GM18858 (cell line): Measurements from ENCODE around the gene OR2B2.
"Not testable (repeated sequence)": the region's sequence is repeated elsewhere in the genome, so short reads cannot be mapped to it uniquely, and the experiment has no call there.

ENCODE experiments used
- ATAC-seq: cut with Tn5 transposase; IDR thresholded peaks from one replicate; pipeline ENCODE4 v1.9.1; 2021; ENCODE audit not compliant: unreplicated experiment

The OR2B2 gene

GRCh38 chr6:27911956-27912446 lies at the start of gene OR2B2:
Gene OR2B2, minus strand, starts transcription at chr6:27912396. Its CDS starts 77 bp downstream, at chr6:27912319.
- ATAC-seq = no peak

- no peak for ATAC-seq
Observed at GRCh38 chr6:27957516-27957915, 45.3 kb upstream of the OR2B2 start.

- ATAC-seq = no peak
Observed at GRCh38 chr6:27956941-27957340, 44.7 kb upstream of the OR2B2 start, which contains the start of gene OR2B6. Gene OR2B6, plus strand, starts transcription at chr6:27957241. Its CDS starts 0 bp downstream, at chr6:27957241.

GRCh38 chr6:27951040-27951439 lies 38.8 kb upstream of the OR2B2 start:
- no peak for ATAC-seq

- no peak for ATAC-seq
Observed at GRCh38 chr6:27948237-27948636, 36.0 kb upstream of the OR2B2 start.

GRCh38 chr6:27943072-27943471 lies 30.9 kb upstream of the OR2B2 start:
- not testable (repeated sequence) for ATAC-seq

- ATAC-seq = no peak
Observed at GRCh38 chr6:27940766-27941165, 28.6 kb upstream of the OR2B2 start.

GRCh38 chr6:27931209-27931608 lies 19.0 kb upstream of the OR2B2 start:
- ATAC-seq = no peak

- ATAC-seq = not testable (repeated sequence)
Observed at GRCh38 chr6:27929930-27930329, 17.7 kb upstream of the OR2B2 start.

- ATAC-seq = not testable (repeated sequence)
Observed at GRCh38 chr6:27928041-27928440, 15.8 kb upstream of the OR2B2 start.

- no peak for ATAC-seq
Observed at GRCh38 chr6:27924179-27924578, 12.0 kb upstream of the OR2B2 start.

GRCh38 chr6:27922949-27923348 lies 10.8 kb upstream of the OR2B2 start:
- ATAC-seq = no peak

GRCh38 chr6:27908017-27908416 lies 4.2 kb downstream of the OR2B2 start:
- no peak for ATAC-seq

- ATAC-seq = no peak
Observed at GRCh38 chr6:27902335-27903314, 9.6 kb downstream of the OR2B2 start.

- no peak for ATAC-seq
Observed at GRCh38 chr6:27901801-27902200, 10.4 kb downstream of the OR2B2 start.

- not testable (repeated sequence) for ATAC-seq
Observed at GRCh38 chr6:27900197-27900596, 12.0 kb downstream of the OR2B2 start.

- no peak for ATAC-seq
Observed at GRCh38 chr6:27899543-27899942, 12.7 kb downstream of the OR2B2 start.

GRCh38 chr6:27897580-27898206 lies 14.5 kb downstream of the OR2B2 start:
- no peak for ATAC-seq

GRCh38 chr6:27896398-27896796 lies 15.8 kb downstream of the OR2B2 start:
- no peak for ATAC-seq

GRCh38 chr6:27894839-27895762 lies 17.1 kb downstream of the OR2B2 start:
- ATAC-seq = no peak
